Loucy (cell line): ENCODE measurements around the gene ETNPPL.

Source experiments
- H2AFZ ChIP-seq: fragments of 200-600 bp; sonication (generic); 2 replicates; pipeline ENCODE4 v1.6.0; 2016; ENCODE audit warnings: antibody characterized with exemption, mild to moderate bottlenecking, low read length, moderate library complexity
- H3F3A ChIP-seq: fragments of 200-600 bp; 2 replicates; pipeline ENCODE4 v1.6.0; 2016; ENCODE audit warnings: antibody characterized with exemption, low read depth, mild to moderate bottlenecking
- H3K27me3 ChIP-seq: fragments of 200-600 bp; sonication (generic); 2 replicates; pipeline ENCODE4 v1.6.1; 2014; ENCODE audit warnings: low read length, mild to moderate bottlenecking; ENCODE audit not compliant: insufficient read depth, poor library complexity, severe bottlenecking
- H3K36me3 ChIP-seq: fragments of 200-600 bp; sonication (generic); 2 replicates; pipeline ENCODE4 v1.6.1; 2016; ENCODE audit warnings: low read length; ENCODE audit not compliant: insufficient read depth
- H3K4me1 ChIP-seq: fragments of 200-600 bp; sonication (generic); 2 replicates; pipeline ENCODE4 v1.5.1; 2014; ENCODE audit warnings: low read length, mild to moderate bottlenecking; ENCODE audit not compliant: insufficient read depth, poor library complexity, severe bottlenecking
- H3K4me2 ChIP-seq: fragments of 200-600 bp; sonication (generic); 2 replicates; pipeline ENCODE4 v1.6.0; 2014; ENCODE audit warnings: antibody characterized with exemption, low read length, low read depth, mild to moderate bottlenecking; ENCODE audit not compliant: poor library complexity, severe bottlenecking
- H3K4me3 ChIP-seq: fragments of 200-600 bp; sonication (generic); 2 replicates; pipeline ENCODE4 v1.5.1; 2014; ENCODE audit warnings: low read length, mild to moderate bottlenecking, mixed read lengths; ENCODE audit not compliant: poor library complexity, severe bottlenecking
- H3K79me2 ChIP-seq: fragments of 200-600 bp; sonication (generic); 2 replicates; pipeline ENCODE4 v1.6.1; 2014; ENCODE audit warnings: low read length; ENCODE audit not compliant: insufficient read depth
- H3K9ac ChIP-seq: fragments of 200-600 bp; sonication (generic); 2 replicates; pipeline ENCODE4 v1.6.0; 2014; ENCODE audit warnings: mild to moderate bottlenecking, low read depth, low read length, moderate library complexity; ENCODE audit not compliant: poor library complexity, severe bottlenecking
- H3K9me2 ChIP-seq: fragments of 200-600 bp; sonication (generic); replicated peaks from 2 replicates; pipeline ENCODE4 v1.6.1; 2016; ENCODE audit warnings: low read depth, low read length, mixed read lengths
- H3K9me3 ChIP-seq: fragments of 200-600 bp; sonication (generic); 2 replicates; pipeline ENCODE4 v1.6.1; 2014; ENCODE audit warnings: mild to moderate bottlenecking, antibody characterized with exemption, low read length, low read depth; ENCODE audit not compliant: insufficient read depth
- H4K20me1 ChIP-seq: fragments of 200-600 bp; sonication (generic); 2 replicates; pipeline ENCODE4 v1.6.0; 2014; ENCODE audit warnings: antibody characterized with exemption, low read length, mild to moderate bottlenecking; ENCODE audit not compliant: insufficient read depth, poor library complexity, severe bottlenecking
- CTCF ChIP-seq: fragments of 200-600 bp; sonication (generic); conservative IDR thresholded peaks from 2 replicates; pipeline ENCODE4 v1.5.1; 2014; ENCODE audit warnings: mild to moderate bottlenecking, antibody characterized with exemption, low read length
- EZH2phosphoT487 ChIP-seq: fragments of 200-600 bp; IDR thresholded peaks from 2 replicates; pipeline ENCODE4 v1.6.1; 2018; ENCODE audit warnings: antibody characterized with exemption, mild to moderate bottlenecking, moderate library complexity, borderline replicate concordance

The ETNPPL gene

GRCh38 chr4:108772402-108772801 is 9.5 kb upstream of the ETNPPL start:
- no peaks in the 10 kb centered on the region for H3K9me3 ChIP-seq

DNA sequence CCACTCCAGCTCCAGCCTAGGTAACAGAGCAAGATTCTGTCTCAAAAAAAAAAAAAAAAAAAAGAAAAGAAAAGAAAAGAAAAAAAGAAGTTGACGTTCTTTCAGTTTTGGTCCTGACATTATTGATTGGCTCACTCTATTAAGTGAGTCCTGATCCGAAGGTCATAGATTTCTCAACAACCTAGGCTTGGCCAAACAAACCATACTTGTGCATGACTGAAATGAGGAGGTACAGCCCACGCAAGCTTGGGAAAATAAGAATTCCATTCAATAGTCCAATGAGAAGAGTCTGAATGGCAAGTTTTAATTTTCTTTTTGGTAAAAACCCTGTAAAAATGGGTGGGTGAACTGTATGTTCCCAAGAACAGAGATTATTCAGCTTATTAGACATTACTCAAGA is 3.2 kb upstream of the ETNPPL start:
- Histone ChIP-seq H2AFZ (no peak overlapping the region), H3F3A (no peaks in the 10 kb centered on the region), H3K4me3 (no peak overlapping the region), H3K36me3 (no peaks in the 10 kb centered on the region), H3K4me2 (no peak overlapping the region), H3K4me1 (peaks cover 6% of the 10 kb centered on the region), H3K9me3 (no peaks in the 10 kb centered on the region), H3K79me2 (no peaks in the 10 kb centered on the region), H3K9ac (no peak overlapping the region), H4K20me1 (no peaks in the 10 kb centered on the region), H3K27me3 (peaks cover 21% of the 10 kb centered on the region), H3K9me2 (no peaks in the 10 kb centered on the region)
- no peak for TF ChIP-seq EZH2phosphoT487
- no peak for TF ChIP-seq CTCF

More at GRCh38 chr4:108772402-108772801, 9.5 kb upstream of the ETNPPL start:
- Histone ChIP-seq H3K27me3 (no peaks in the 10 kb centered on the region), H3K79me2 (no peaks in the 10 kb centered on the region), H3K4me2 (no peak overlapping the region), H3K9me2 (no peaks in the 10 kb centered on the region), H3K36me3 (no peaks in the 10 kb centered on the region), H4K20me1 (no peaks in the 10 kb centered on the region), H3F3A (no peaks in the 10 kb centered on the region), H2AFZ (no peak overlapping the region), H3K4me3 (no peak overlapping the region), H3K4me1 (no peaks in the 10 kb centered on the region), H3K9ac (no peak overlapping the region)
- TF ChIP-seq EZH2phosphoT487 (no peak), CTCF (no peak)

GRCh38 chr4:108763986-108764385 is 1.1 kb upstream of the ETNPPL start:
- no peaks in the 10 kb centered on the region for H4K20me1 ChIP-seq
- peaks cover 6% of the 10 kb centered on the region for H3K4me1 ChIP-seq
- H3K36me3 ChIP-seq = no peaks in the 10 kb centered on the region
- no peaks in the 10 kb centered on the region for H3K9me3 ChIP-seq
- no peak overlapping the region for H3K4me2 ChIP-seq
- TF ChIP-seq EZH2phosphoT487 (no peak), CTCF (no peak)
- peaks cover 21% of the 10 kb centered on the region for H3K27me3 ChIP-seq
- H3K9ac ChIP-seq = no peak overlapping the region
- no peak overlapping the region for H3K4me3 ChIP-seq
- H3K9me2 ChIP-seq = no peaks in the 10 kb centered on the region
- H3K79me2 ChIP-seq = no peaks in the 10 kb centered on the region
- H3F3A ChIP-seq = no peaks in the 10 kb centered on the region
- H2AFZ ChIP-seq = no peak overlapping the region
